Brain pericyte (primary cell): ENCODE results near the gene MRPL41.
"Not testable (repeated sequence)": the region's sequence is repeated elsewhere in the genome, so short reads cannot be mapped to it uniquely, and the experiment has no call there.

Experiments
- DNase-seq: peaks from one replicate; pipeline ENCODE4 v3.0.0-alpha.2; 2012; ENCODE audit warnings: low read depth, low spot score

The MRPL41 gene

DNA sequence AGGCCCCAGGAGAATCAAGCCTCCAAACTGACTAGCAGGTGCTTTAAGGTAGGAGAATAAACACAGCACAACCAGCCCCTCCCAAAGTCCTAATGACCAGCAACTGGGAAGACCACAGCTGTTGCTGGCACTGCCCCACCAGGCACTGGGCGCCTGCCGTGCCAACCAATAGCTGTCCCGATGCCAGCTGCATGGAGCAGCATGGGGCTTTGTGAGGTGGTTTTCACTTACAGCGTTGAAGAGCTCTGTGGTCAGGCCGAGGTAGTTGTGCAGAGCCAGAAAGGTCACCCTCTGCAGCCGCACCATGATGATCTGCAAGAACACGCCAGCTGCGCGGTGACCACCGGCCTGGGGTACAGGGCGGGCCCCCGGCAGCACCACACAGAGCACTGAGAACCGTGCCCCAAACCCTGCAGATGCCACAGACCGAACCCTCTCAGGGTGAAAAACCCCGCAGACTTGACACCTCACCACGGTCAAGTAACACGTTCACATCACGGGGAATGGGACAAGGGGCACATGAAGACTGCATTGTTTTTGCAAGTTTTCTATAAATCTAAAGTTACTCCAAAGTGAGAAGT, 30.2 kb upstream of the MRPL41 start:
- no peak for DNase-seq

- no peak for DNase-seq
These were observed 28.8 kb upstream of the MRPL41 start for GRCh38 chr9:137522746-137523455.

- no peak for DNase-seq
These were observed 27.3 kb upstream of the MRPL41 start for GRCh38 chr9:137524161-137524980.

GRCh38 chr9:137524981-137525317, 26.7 kb upstream of the MRPL41 start:
- no peak for DNase-seq

- no peak for DNase-seq
These were observed 21.3 kb upstream of the MRPL41 start for GRCh38 chr9:137530331-137530730.

DNA sequence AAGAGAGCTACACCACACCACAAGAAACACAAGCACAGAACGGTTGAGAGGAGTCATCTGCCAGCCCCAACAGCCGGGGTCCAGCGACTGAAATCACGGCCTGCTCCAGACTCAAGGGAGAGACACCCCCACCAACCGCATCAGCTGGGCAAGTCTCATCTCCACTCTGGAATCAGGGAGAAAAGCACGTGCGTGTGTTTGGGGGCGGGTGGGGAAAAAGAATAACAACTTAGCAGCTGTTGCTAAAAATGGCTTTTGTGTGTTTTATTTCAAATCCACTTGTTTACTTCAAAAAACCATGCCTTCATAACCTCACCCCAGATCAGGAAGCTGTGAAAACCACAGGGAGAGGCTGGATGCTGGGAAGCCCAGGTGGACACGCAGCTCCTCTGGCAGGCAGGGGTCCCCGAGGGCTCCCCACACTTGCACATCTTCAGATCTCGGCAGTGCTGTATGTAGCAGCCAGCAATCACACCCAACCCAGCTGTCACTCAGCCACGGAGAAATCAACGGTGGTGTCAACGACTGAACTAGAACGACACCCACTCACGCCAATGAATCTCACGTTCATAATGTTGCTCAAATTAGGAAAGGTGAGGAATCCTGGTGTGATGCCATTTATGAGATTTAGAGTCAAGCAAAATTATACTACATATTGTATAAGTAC, 20.4 kb upstream of the MRPL41 start:
- DNase-seq, result no peak

- not testable (repeated sequence) for DNase-seq
These were observed 18.7 kb upstream of the MRPL41 start for GRCh38 chr9:137532891-137533468.

GRCh38 chr9:137534256-137535119, 17.2 kb upstream of the MRPL41 start:
- DNase-seq, result no peak

GRCh38 chr9:137535120-137535428, 16.6 kb upstream of the MRPL41 start:
- DNase-seq, result no peak

- not testable (repeated sequence) for DNase-seq
These were observed 15.0 kb upstream of the MRPL41 start for GRCh38 chr9:137536594-137537131.

DNA sequence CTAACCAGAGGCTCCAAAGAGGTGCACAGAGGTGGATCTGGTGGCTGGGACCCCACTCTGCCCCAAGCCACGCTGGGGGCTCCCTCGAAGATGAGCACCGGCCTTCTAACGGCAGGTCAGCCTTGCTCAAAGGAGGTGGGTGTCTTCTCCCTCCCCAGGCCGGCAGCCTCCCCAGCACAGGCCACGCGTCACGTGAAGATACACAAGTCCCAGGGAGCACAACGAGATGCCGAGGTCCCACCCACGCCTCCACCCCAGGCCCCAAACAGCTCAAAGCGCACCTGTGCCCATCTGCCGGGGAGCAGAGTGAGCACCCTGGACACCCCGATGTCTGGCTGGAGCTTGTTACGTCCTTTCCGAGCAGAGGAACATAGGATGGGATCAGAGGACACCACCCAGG, 13.6 kb upstream of the MRPL41 start:
- no peak for DNase-seq

GRCh38 chr9:137540536-137540935, 11.1 kb upstream of the MRPL41 start:
- no peak for DNase-seq

GRCh38 chr9:137542486-137542885, 9.2 kb upstream of the MRPL41 start:
- no peak for DNase-seq

GRCh38 chr9:137543237-137543963, 8.3 kb upstream of the MRPL41 start:
- no peak for DNase-seq

- DNase-seq, result no peak
These were observed 7.4 kb upstream of the MRPL41 start for GRCh38 chr9:137544176-137544760.

- DNase-seq, result no peak
These were observed 6.6 kb upstream of the MRPL41 start for GRCh38 chr9:137545123-137545522.

DNA sequence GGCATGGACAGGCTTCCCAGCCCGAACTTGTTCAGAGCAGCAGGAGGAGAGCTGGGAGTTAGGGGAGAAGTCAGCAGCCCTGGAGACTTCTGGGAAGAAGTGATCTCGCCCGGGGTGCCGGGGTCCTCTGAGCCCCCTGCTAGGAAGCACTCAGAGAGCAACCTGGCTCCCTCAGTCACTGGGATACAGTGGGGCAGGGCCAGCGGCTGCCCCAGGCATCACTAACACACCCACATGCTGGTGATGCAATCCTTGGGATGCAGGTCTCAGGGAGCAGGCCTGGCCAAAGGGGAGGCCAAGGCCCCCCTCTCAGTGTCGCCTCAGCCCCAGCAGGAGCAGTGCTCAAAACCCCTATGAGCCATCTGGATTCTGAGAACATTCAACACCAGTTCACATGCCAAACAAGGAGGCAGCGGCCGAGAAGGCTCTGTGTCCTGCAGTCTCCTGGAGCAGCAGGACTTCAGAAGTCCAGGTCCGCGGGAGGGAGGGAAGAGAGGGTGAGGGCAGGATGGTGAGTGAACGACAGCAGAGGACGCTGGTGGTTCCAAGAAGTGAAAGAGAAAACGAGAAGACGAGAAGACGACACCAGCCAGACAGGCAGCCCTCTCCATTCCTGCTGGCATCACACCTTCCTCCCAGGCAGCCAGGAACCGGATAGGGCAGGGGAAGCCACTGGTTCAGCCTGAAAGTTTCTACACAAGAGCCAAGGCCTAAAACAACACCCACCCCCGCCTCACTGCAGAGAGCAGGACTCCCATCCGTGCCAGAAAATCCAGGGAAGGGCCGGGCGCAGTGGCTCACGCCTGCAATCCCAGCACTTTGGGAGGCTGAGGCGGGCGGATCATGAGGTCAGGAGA, 3.8 kb upstream of the MRPL41 start:
- DNase-seq, result no peak

- DNase-seq, result no peak
These were observed 1.5 kb upstream of the MRPL41 start, which contains the start of gene PNPLA7 for GRCh38 chr9:137550231-137550621. PNPLA7 (minus strand) TSS chr9:137550402; CDS start chr9:137550197, 205 bp downstream.

GRCh38 chr9:137550958-137551263, 768 bp upstream of the MRPL41 start:
- not testable (repeated sequence) for DNase-seq
